Keratinocyte (primary cell): ENCODE results near the gene ALS2.

ENCODE experiments used
- EZH2 ChIP-seq: IDR thresholded peaks from one replicate; pipeline ENCODE4 v1.6.1; 2012; ENCODE audit warnings: inconsistent platforms, mild to moderate bottlenecking, low read length, moderate library complexity
- TF ChIP-seq, protein P1 (sequence below), 3 experiments: IDR thresholded peaks in 1 of 3; conservative IDR thresholded peaks in 1 of 3; optimal IDR thresholded peaks in 1 of 3; 2 replicates in 2 of 3; 3 replicates in 1 of 3; pipeline versions ENCODE3 to v1.5.1; 2011; ENCODE audit warnings: low read length in 3 of 3, mild to moderate bottlenecking in 3 of 3, moderate library complexity in 2 of 3, control low read depth in 1 of 3, inconsistent platforms in 1 of 3; ENCODE audit not compliant: insufficient read depth in 2 of 3; ENCODE audit errors: extremely low read depth in 1 of 3

GRCh38 chr2:201754717-201755415 lies 25.9 kb downstream of the ALS2 start:
- no peak for TF ChIP-seq EZH2
- TF ChIP-seq, protein P1, sequence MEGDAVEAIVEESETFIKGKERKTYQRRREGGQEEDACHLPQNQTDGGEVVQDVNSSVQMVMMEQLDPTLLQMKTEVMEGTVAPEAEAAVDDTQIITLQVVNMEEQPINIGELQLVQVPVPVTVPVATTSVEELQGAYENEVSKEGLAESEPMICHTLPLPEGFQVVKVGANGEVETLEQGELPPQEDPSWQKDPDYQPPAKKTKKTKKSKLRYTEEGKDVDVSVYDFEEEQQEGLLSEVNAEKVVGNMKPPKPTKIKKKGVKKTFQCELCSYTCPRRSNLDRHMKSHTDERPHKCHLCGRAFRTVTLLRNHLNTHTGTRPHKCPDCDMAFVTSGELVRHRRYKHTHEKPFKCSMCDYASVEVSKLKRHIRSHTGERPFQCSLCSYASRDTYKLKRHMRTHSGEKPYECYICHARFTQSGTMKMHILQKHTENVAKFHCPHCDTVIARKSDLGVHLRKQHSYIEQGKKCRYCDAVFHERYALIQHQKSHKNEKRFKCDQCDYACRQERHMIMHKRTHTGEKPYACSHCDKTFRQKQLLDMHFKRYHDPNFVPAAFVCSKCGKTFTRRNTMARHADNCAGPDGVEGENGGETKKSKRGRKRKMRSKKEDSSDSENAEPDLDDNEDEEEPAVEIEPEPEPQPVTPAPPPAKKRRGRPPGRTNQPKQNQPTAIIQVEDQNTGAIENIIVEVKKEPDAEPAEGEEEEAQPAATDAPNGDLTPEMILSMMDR (optimal IDR thresholded peaks at IDR 0.05 in 1 of 3, IDR thresholded peaks at IDR 0.05 in 1 of 3, conservative IDR thresholded peaks at IDR 0.05 in 1 of 3; ENCODE audit: extremely low read depth in 1 of 3, insufficient read depth in 2 of 3, low read length in 3 of 3) = no peak
